BJ (cell line): Measurements from ENCODE around the gene RET. TPM values are rescaled to one million over a fixed set of nuclear protein-coding genes. Genes with fewer than 3 reads are reported as not detected.

Source experiments
- CTCF ChIA-PET: fragments of 350-600 bp; formaldehyde crosslinking; extraction: SDS; loops from one replicate; lab custom pipeline; 2021; ENCODE audit warnings: antibody characterized with exemption, inconsistent platforms; lab: Yijun Ruan, JAX
- POLR2A ChIA-PET: fragments of 300-600 bp; sonication (Branson Sonifier 250); formaldehyde crosslinking; extraction: SDS; loops from one replicate; lab custom pipeline; 2021; ENCODE audit warnings: antibody characterized with exemption; lab: Charles Lee
- DNase-seq: peaks from one replicate; pipeline ENCODE4 v3.0.0-alpha.2; 2011; ENCODE audit warnings: low read depth
- H3K27me3 ChIP-seq: 2 replicates; pipeline ENCODE4 v1.6.0; 2011; ENCODE audit warnings: low read length; ENCODE audit not compliant: control insufficient read depth, insufficient read depth
- H3K36me3 ChIP-seq: 2 replicates; pipeline ENCODE4 v1.5.1; 2011; ENCODE audit warnings: low read length; ENCODE audit not compliant: control insufficient read depth, insufficient read depth
- H3K4me3 ChIP-seq: 2 replicates; pipeline ENCODE4 v1.5.1; 2011; ENCODE audit warnings: low read depth, mild to moderate bottlenecking, control low read depth, low read length
- polyA plus RNA-seq: library from polyadenylated mRNA; depleted of rRNA; stranded (reverse); fragments of >200 nt; gene quantifications from 2 replicates; pipeline ENCODE4 v1.2.3, GENCODE V29; 2011
- TF ChIP-seq, protein P1 (sequence below): IDR thresholded peaks from 2 replicates; pipeline ENCODE4 v1.5.1; 2011; ENCODE audit warnings: low read depth, mild to moderate bottlenecking, control low read depth, inconsistent platforms, low read length, moderate library complexity; ENCODE audit not compliant: insufficient read depth

RET gene
- polyA plus RNA-seq, 1 experiment: 0.29 TPM

DNA sequence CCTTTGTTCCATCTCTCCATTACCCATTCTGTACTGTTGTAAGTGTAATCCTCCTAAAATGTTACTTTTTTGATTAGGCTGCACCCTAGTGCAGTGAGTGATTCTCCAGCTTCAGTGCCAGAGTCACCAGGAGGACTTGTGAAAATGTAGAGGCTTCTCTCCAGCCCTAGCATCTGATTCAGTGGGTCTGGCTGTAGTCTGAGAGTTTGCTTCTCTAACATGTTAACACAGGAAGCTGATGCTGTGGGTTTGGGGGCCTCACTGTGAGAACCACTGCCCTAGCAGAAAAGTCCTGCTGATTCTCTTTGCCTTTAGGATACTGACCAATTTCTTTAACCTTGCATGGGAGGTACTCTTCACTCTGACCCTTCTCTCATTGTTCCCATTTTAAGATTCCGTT is 85.7 kb downstream of the RET start:
- TF ChIP-seq, protein P1, sequence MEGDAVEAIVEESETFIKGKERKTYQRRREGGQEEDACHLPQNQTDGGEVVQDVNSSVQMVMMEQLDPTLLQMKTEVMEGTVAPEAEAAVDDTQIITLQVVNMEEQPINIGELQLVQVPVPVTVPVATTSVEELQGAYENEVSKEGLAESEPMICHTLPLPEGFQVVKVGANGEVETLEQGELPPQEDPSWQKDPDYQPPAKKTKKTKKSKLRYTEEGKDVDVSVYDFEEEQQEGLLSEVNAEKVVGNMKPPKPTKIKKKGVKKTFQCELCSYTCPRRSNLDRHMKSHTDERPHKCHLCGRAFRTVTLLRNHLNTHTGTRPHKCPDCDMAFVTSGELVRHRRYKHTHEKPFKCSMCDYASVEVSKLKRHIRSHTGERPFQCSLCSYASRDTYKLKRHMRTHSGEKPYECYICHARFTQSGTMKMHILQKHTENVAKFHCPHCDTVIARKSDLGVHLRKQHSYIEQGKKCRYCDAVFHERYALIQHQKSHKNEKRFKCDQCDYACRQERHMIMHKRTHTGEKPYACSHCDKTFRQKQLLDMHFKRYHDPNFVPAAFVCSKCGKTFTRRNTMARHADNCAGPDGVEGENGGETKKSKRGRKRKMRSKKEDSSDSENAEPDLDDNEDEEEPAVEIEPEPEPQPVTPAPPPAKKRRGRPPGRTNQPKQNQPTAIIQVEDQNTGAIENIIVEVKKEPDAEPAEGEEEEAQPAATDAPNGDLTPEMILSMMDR: no peak
- Histone ChIP-seq H3K4me3 (no peak overlapping the region), H3K36me3 (peaks cover 8% of the 10 kb centered on the region), H3K27me3 (no peaks in the 10 kb centered on the region)
- CTCF ChIA-PET: interaction anchor here (0.7 kb wide), 1 partner anchor 36 kb away, joined by 3 read pairs; no protein-coding TSS in a partner anchor
- no peak for DNase-seq
- POLR2A ChIA-PET: no interaction called here

DNA sequence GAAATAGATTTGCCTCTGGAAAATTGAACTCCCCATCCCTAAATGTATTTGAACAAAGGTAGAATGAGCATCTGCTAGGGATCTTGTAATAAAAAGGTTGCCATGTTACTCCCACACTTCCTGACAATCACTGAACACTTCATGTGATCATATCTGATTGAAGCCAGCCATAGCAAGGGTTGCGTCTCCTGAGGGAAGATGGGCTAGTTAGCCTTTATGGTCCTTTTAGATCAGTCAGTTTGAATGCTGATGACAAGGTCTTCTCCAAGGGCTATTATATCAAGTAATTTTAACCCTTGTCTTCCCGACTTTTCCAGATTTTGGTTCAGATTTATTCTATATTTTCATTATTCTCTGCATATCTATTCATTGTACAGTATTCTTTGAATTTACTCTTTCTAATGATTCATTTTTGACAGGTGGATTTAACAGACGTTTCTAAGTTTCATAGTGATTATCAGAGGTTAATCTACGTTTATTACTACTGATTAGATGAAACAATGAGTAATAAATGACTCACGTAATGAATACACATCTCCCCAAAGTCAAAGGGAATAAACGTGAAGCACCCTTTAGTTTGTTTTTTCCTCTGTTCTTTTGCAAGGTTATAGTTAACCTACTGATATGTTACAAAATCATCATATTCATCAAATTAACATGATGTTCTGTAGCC is 89.5 kb downstream of the RET start:
- TF ChIP-seq, protein P1: no peak
- no peak overlapping the region for H3K4me3 ChIP-seq
- ChIA-PET CTCF (no interaction called here), POLR2A (no interaction called here)
- DNase-seq: no peak
- H3K36me3 ChIP-seq: peaks cover 9% of the 10 kb centered on the region
- H3K27me3 ChIP-seq: no peaks in the 10 kb centered on the region

DNA sequence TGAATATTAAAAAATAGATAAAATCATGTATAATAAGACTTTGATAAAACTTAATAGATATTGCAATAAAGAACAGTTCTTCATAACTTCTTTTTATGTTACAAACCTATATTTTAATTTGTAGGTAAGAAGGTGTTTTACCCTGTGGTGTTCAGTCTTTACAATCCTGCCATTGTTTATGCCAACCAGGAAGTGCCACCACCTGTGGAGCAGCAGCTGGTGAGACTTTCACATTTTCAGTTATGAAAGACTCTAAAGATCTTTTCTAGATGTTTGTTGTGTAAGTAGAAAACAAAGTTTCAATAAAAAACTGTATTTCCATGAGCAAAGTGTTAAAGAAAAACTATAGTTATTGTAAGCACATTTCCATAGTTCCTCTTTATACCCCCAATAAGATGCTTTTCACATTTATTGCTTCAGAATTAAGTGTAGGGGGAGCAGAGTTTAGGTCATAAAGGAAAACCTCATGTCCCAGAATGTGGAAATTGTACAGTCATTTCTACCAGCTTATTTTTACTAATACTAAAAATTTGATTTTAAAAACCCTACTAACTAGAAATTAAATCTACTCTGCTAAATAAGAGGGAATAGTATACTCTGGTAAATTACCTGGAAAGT is 90.1 kb downstream of the RET start:
- Histone ChIP-seq H3K27me3 (no peaks in the 10 kb centered on the region), H3K36me3 (peaks cover 8% of the 10 kb centered on the region), H3K4me3 (no peak overlapping the region)
- ChIA-PET POLR2A (no interaction called here), CTCF (no interaction called here)
- no peak for DNase-seq
- TF ChIP-seq, protein P1: no peak

DNA sequence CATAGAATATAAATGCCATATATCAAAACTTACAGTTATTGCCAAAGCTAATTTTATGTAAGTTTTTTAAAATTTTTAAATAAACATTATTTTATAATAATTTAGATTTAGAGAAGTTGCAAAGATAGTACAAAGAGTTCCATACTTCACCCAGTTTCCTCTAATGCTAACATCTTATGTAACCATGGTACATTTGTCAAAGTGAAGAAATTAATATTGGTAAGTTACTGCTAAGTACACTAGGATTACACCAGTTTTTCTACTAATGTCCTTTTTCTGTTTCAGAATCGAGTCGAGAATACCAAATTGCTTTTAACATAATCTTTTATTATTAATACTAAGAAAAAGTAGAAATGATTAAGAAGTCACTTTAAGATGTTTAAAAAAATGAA is 90.6 kb downstream of the RET start:
- TF ChIP-seq, protein P1: no peak
- ChIA-PET CTCF (no interaction called here), POLR2A (no interaction called here)
- Histone ChIP-seq H3K36me3 (peaks cover 3% of the 10 kb centered on the region; the same call in 1 of the 2 replicates), H3K27me3 (no peaks in the 10 kb centered on the region), H3K4me3 (no peak overlapping the region)
- no peak for DNase-seq

DNA sequence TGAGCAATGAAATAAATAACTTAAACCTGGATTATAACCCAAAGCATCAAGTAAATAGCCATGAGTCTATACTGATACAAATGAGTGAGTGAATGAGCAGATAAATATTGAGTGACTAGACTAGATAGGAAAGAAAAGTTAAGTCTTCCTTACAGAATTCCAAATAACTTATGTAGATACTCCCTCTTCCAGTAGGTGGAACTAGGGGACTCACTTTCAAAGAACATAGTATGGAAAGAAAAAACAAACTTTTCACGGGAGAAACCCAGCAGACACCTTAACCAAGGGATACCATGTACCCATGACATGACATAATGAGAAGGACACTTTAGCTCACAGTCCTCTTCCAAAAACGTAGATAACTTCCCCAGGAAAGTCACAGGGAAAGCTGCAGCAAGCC is 93.6 kb downstream of the RET start:
- CTCF ChIA-PET: interaction anchor here (0.8 to 2.4 kb wide), 7 partner anchors 10 to 178 kb away, joined by 3 to 10 read pairs (median 4); no protein-coding TSS in a partner anchor
- peaks cover 6% of the 10 kb centered on the region for H3K36me3 ChIP-seq
- TF ChIP-seq, protein P1: 0 out of 2 replicates have a peak, but pooled peaks have one; percentile 7
- DNase-seq: no peak
- H3K27me3 ChIP-seq: no peaks in the 10 kb centered on the region
- POLR2A ChIA-PET: no interaction called here
- no peak overlapping the region for H3K4me3 ChIP-seq
